HUES6 (cell line): ENCODE data around the gene PRKRIP1.

ENCODE experiments used
- H3K27ac ChIP-seq: 2 replicates; pipeline ENCODE4 v1.7.0; 2013; ENCODE audit warnings: low read depth, mild to moderate bottlenecking, low read length, inconsistent platforms
- H3K27me3 ChIP-seq: 2 replicates; pipeline ENCODE4 v1.6.1; 2013; ENCODE audit warnings: low read length; ENCODE audit not compliant: control insufficient read depth, insufficient read depth
- H3K36me3 ChIP-seq: 2 replicates; pipeline ENCODE4 v1.6.1; 2013; ENCODE audit warnings: low read length; ENCODE audit not compliant: control insufficient read depth, insufficient read depth
- H3K4me1 ChIP-seq: 2 replicates; pipeline ENCODE4 v1.6.1; 2013; ENCODE audit warnings: low read length; ENCODE audit not compliant: control insufficient read depth, insufficient read depth
- H3K4me3 ChIP-seq: 2 replicates; pipeline ENCODE4 v1.5.1; 2013; ENCODE audit warnings: low read depth, low read length
- H3K9ac ChIP-seq: one replicate; pipeline ENCODE4 v1.6.1; 2013; ENCODE audit warnings: mild to moderate bottlenecking, low read length
- H3K9me3 ChIP-seq: 2 replicates; pipeline ENCODE4 v1.6.1; 2013; ENCODE audit warnings: low read depth, low read length; ENCODE audit not compliant: control insufficient read depth, insufficient read depth

PRKRIP1 gene

GRCh38 chr7:102459221-102459844, 63.2 kb downstream of the PRKRIP1 start:
- peaks cover 49% of the 10 kb centered on the region for H3K36me3 ChIP-seq
- no peak overlapping the region for H3K4me3 ChIP-seq
- H3K4me1 ChIP-seq: 0 out of 2 replicates have a peak, but pooled peaks cover 4% of the 10 kb centered on the region
- H3K27me3 ChIP-seq: no peaks in the 10 kb centered on the region
- no peak overlapping the region for H3K27ac ChIP-seq
- no peak overlapping the region for H3K9ac ChIP-seq
- H3K9me3 ChIP-seq: no peaks in the 10 kb centered on the region

- Histone ChIP-seq H3K9me3 (no peaks in the 10 kb centered on the region), H3K27me3 (no peaks in the 10 kb centered on the region), H3K9ac (no peak overlapping the region), H3K27ac (no peak overlapping the region), H3K36me3 (peaks cover 45% of the 10 kb centered on the region), H3K4me1 (0 out of 2 replicates have a peak, but pooled peaks cover 4% of the 10 kb centered on the region), H3K4me3 (no peak overlapping the region)
Observed at GRCh38 chr7:102460467-102460866, 64.3 kb downstream of the PRKRIP1 start.

- 0 out of 2 replicates have a peak, but pooled peaks cover 15% of the 10 kb centered on the region for H3K4me1 ChIP-seq
- H3K36me3 ChIP-seq: peaks cover 30% of the 10 kb centered on the region
- peak overlapping the region; percentile 52; the same call in 1 of the 2 replicates for H3K27ac ChIP-seq
- peak overlapping the region; percentile 95 for H3K9ac ChIP-seq
- H3K9me3 ChIP-seq: no peaks in the 10 kb centered on the region
- peak overlapping the region; percentile 97 for H3K4me3 ChIP-seq
- H3K27me3 ChIP-seq: no peaks in the 10 kb centered on the region
Observed at GRCh38 chr7:102463841-102464576, 67.8 kb downstream of the PRKRIP1 start.

GRCh38 chr7:102464577-102465280, 68.6 kb downstream of the PRKRIP1 start, which contains the start of the genes ALKBH4 and LRWD1:
ALKBH4 (minus strand) TSS chr7:102464863; CDS start chr7:102464836, 27 bp downstream.
LRWD1 (plus strand) TSS chr7:102464984; CDS start chr7:102465081, 97 bp downstream.
- Histone ChIP-seq H3K27ac (peak within 1 kb of the TSS; percentile 52; the same call in 1 of the 2 replicates), H3K36me3 (peaks cover 30% of the 10 kb centered on the region), H3K9me3 (no peaks in the 10 kb centered on the region), H3K4me1 (0 out of 2 replicates have a peak, but pooled peaks cover 15% of the 10 kb centered on the region), H3K9ac (peak within 1 kb of the TSS; percentile 95), H3K4me3 (peak within 1 kb of the TSS; percentile 97), H3K27me3 (no peaks in the 10 kb centered on the region)

- H3K4me1 ChIP-seq: 0 out of 2 replicates have a peak, but pooled peaks cover 15% of the 10 kb centered on the region
- no peaks in the 10 kb centered on the region for H3K27me3 ChIP-seq
- peaks cover 34% of the 10 kb centered on the region for H3K36me3 ChIP-seq
- no peaks in the 10 kb centered on the region for H3K9me3 ChIP-seq
- peak overlapping the region; percentile 13 for H3K9ac ChIP-seq
- peak overlapping the region; percentile 97 for H3K4me3 ChIP-seq
- no peak overlapping the region for H3K27ac ChIP-seq
Observed at GRCh38 chr7:102466097-102466496, 69.9 kb downstream of the PRKRIP1 start.

GRCh38 chr7:102467581-102468477, 71.7 kb downstream of the PRKRIP1 start:
- Histone ChIP-seq H3K27me3 (no peaks in the 10 kb centered on the region), H3K36me3 (peaks cover 49% of the 10 kb centered on the region), H3K27ac (no peak overlapping the region), H3K9ac (no peak overlapping the region), H3K4me1 (0 out of 2 replicates have a peak, but pooled peaks cover 15% of the 10 kb centered on the region), H3K4me3 (no peak overlapping the region), H3K9me3 (no peaks in the 10 kb centered on the region)

GRCh38 chr7:102468478-102469350, 72.6 kb downstream of the PRKRIP1 start:
- H3K9me3 ChIP-seq: no peaks in the 10 kb centered on the region
- H3K9ac ChIP-seq: no peak overlapping the region
- H3K27ac ChIP-seq: no peak overlapping the region
- peaks cover 57% of the 10 kb centered on the region for H3K36me3 ChIP-seq
- H3K4me1 ChIP-seq: 0 out of 2 replicates have a peak, but pooled peaks cover 13% of the 10 kb centered on the region
- H3K4me3 ChIP-seq: no peak overlapping the region
- no peaks in the 10 kb centered on the region for H3K27me3 ChIP-seq

GRCh38 chr7:102469351-102469971, 73.3 kb downstream of the PRKRIP1 start:
- no peak overlapping the region for H3K9ac ChIP-seq

GRCh38 chr7:102469972-102470825, 74.0 kb downstream of the PRKRIP1 start:
- H3K9ac ChIP-seq: no peak overlapping the region
- no peaks in the 10 kb centered on the region for H3K27me3 ChIP-seq
- H3K4me1 ChIP-seq: 0 out of 2 replicates have a peak, but pooled peaks cover 11% of the 10 kb centered on the region
- H3K36me3 ChIP-seq: peaks cover 57% of the 10 kb centered on the region
- H3K4me3 ChIP-seq: no peak overlapping the region
- no peaks in the 10 kb centered on the region for H3K9me3 ChIP-seq
- H3K27ac ChIP-seq: no peak overlapping the region

More at GRCh38 chr7:102469351-102469971, 73.3 kb downstream of the PRKRIP1 start:
- H3K4me3 ChIP-seq: no peak overlapping the region
- 0 out of 2 replicates have a peak, but pooled peaks cover 11% of the 10 kb centered on the region for H3K4me1 ChIP-seq
- no peaks in the 10 kb centered on the region for H3K9me3 ChIP-seq
- H3K27ac ChIP-seq: no peak overlapping the region
- no peaks in the 10 kb centered on the region for H3K27me3 ChIP-seq
- peaks cover 57% of the 10 kb centered on the region for H3K36me3 ChIP-seq
